IPS-20b (cell line): Measurements from ENCODE around the gene CALN1.

ENCODE experiments used
- H3K27ac ChIP-seq: one replicate; pipeline ENCODE4 v1.5.1; 2013; ENCODE audit warnings: low read length
- H3K27me3 ChIP-seq: 2 replicates; pipeline ENCODE4 v1.6.1; 2013; ENCODE audit warnings: mild to moderate bottlenecking, low read length, inconsistent platforms; ENCODE audit not compliant: insufficient read depth
- H3K36me3 ChIP-seq: 2 replicates; pipeline ENCODE4 v1.6.1; 2013; ENCODE audit warnings: low read depth, mild to moderate bottlenecking, inconsistent platforms, low read length, moderate library complexity; ENCODE audit not compliant: insufficient read depth
- H3K4me1 ChIP-seq: 2 replicates; pipeline ENCODE4 v1.6.1; 2013; ENCODE audit warnings: mild to moderate bottlenecking, control low read depth, inconsistent platforms, low read length, moderate library complexity; ENCODE audit not compliant: insufficient read depth
- H3K4me3 ChIP-seq: 2 replicates; pipeline ENCODE4 v1.5.1; 2013; ENCODE audit warnings: mild to moderate bottlenecking, low read length, inconsistent platforms
- H3K9ac ChIP-seq: 2 replicates; pipeline ENCODE4 v1.6.1; 2013; ENCODE audit warnings: low read depth, mild to moderate bottlenecking, inconsistent platforms, low read length, moderate library complexity
- H3K9me3 ChIP-seq: 2 replicates; pipeline ENCODE4 v1.6.1; 2013; ENCODE audit warnings: mild to moderate bottlenecking, low read depth, low read length, inconsistent platforms; ENCODE audit not compliant: insufficient read depth

CALN1 gene

GRCh38 chr7:72112992-72113391 is 299.1 kb downstream of the CALN1 start:
- H3K9ac ChIP-seq: no peak overlapping the region
- no peaks in the 10 kb centered on the region for H3K27me3 ChIP-seq
- no peak overlapping the region for H3K27ac ChIP-seq
- H3K36me3 ChIP-seq: no peaks in the 10 kb centered on the region
- H3K9me3 ChIP-seq: peaks cover 8% of the 10 kb centered on the region
- peaks cover 5% of the 10 kb centered on the region; the same call in 1 of the 2 replicates for H3K4me1 ChIP-seq
- no peak overlapping the region for H3K4me3 ChIP-seq

DNA sequence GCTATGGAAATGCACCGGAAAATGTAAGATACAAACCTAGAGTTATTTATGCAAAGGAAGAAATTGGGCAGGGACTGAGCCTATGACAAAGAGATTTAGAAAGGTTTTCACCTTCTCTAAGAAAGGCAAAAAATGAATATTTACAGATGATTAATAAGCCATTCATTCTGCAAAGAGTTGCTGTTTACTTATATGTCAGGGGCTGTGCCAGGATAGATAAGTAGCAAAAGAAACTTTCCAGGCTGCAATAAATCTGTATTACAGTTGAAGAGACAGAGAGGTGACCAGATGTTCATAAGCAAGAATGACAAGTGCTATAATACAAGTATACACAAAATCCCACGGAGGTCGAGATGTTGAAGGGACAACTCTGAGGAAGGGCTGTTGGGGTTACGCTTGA is 299.6 kb downstream of the CALN1 start:
- peaks cover 5% of the 10 kb centered on the region; the same call in 1 of the 2 replicates for H3K4me1 ChIP-seq
- H3K27me3 ChIP-seq: no peaks in the 10 kb centered on the region
- no peak overlapping the region for H3K27ac ChIP-seq
- no peaks in the 10 kb centered on the region for H3K36me3 ChIP-seq
- H3K4me3 ChIP-seq: no peak overlapping the region
- no peak overlapping the region for H3K9ac ChIP-seq
- H3K9me3 ChIP-seq: peaks cover 13% of the 10 kb centered on the region

- no peak overlapping the region for H3K27ac ChIP-seq
- H3K36me3 ChIP-seq: no peaks in the 10 kb centered on the region
- H3K27me3 ChIP-seq: no peaks in the 10 kb centered on the region
- peaks cover 5% of the 10 kb centered on the region; the same call in 1 of the 2 replicates for H3K4me1 ChIP-seq
- peaks cover 9% of the 10 kb centered on the region; the same call in 1 of the 2 replicates for H3K9me3 ChIP-seq
- H3K4me3 ChIP-seq: no peak overlapping the region
- H3K9ac ChIP-seq: no peak overlapping the region
Measured at GRCh38 chr7:72111086-72111485, 301.1 kb downstream of the CALN1 start.

DNA sequence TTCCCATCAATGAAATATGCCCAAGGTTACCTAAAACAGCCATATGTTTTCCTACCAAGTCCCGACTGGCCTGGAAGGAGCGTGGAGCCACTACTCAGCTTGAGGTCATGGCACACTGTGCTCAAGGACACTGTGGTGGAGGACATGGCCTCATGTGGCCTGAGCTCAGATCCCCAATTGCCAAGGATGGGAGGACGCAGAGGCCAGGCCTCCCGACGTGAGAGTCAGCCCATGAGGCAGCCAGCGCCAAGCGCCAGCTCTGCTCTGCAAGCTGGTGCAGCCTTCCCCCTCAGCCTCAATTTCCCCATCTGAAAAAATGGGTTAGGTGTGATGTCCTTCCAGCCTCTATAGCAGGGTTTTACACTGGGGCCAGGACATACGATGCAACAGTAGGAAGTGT is 302.6 kb downstream of the CALN1 start:
- peaks cover 9% of the 10 kb centered on the region; the same call in 1 of the 2 replicates for H3K9me3 ChIP-seq
- no peak overlapping the region for H3K9ac ChIP-seq
- H3K36me3 ChIP-seq: no peaks in the 10 kb centered on the region
- H3K27ac ChIP-seq: no peak overlapping the region
- H3K4me3 ChIP-seq: no peak overlapping the region
- no peaks in the 10 kb centered on the region for H3K27me3 ChIP-seq
- peaks cover 5% of the 10 kb centered on the region; the same call in 1 of the 2 replicates for H3K4me1 ChIP-seq

DNA sequence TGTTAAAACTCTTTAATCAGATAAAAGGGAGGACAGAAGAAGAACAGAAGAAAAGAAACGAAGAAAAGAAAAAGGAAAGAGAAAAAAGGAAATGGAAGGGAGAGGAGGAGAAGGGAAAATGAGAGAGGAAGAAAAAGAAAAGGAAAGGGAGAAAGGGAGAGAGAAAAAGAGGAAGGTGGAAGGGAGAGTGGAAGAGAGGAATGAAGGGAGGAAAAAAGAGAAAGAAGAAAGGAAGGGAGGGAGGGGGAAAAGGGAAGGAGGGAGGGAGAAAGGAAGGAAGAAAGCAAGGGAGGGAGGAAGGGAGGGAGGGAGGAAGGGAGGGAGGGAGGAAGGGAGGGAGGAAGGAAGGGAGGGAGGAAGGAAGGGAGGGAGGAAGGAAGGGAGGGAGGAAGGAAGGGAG is 305.7 kb downstream of the CALN1 start:
- no peak overlapping the region for H3K9ac ChIP-seq
- no peak overlapping the region for H3K4me3 ChIP-seq
- peaks cover 9% of the 10 kb centered on the region; the same call in 1 of the 2 replicates for H3K9me3 ChIP-seq
- no peaks in the 10 kb centered on the region for H3K27me3 ChIP-seq
- no peak overlapping the region for H3K27ac ChIP-seq
- H3K36me3 ChIP-seq: no peaks in the 10 kb centered on the region
- no peaks in the 10 kb centered on the region for H3K4me1 ChIP-seq

GRCh38 chr7:72101444-72101843 is 310.7 kb downstream of the CALN1 start:
- Histone ChIP-seq H3K4me1 (no peaks in the 10 kb centered on the region), H3K27me3 (no peaks in the 10 kb centered on the region), H3K36me3 (no peaks in the 10 kb centered on the region)

GRCh38 chr7:72099784-72100183 is 312.4 kb downstream of the CALN1 start:
- no peak overlapping the region for H3K27ac ChIP-seq
- no peaks in the 10 kb centered on the region for H3K36me3 ChIP-seq
- H3K4me1 ChIP-seq: no peaks in the 10 kb centered on the region
- no peaks in the 10 kb centered on the region for H3K27me3 ChIP-seq
- no peak overlapping the region for H3K9ac ChIP-seq
- no peak overlapping the region for H3K4me3 ChIP-seq
- no peaks in the 10 kb centered on the region for H3K9me3 ChIP-seq

More at GRCh38 chr7:72101444-72101843, 310.7 kb downstream of the CALN1 start:
- Histone ChIP-seq H3K9ac (no peak overlapping the region), H3K27ac (no peak overlapping the region), H3K4me3 (no peak overlapping the region), H3K9me3 (no peaks in the 10 kb centered on the region)

DNA sequence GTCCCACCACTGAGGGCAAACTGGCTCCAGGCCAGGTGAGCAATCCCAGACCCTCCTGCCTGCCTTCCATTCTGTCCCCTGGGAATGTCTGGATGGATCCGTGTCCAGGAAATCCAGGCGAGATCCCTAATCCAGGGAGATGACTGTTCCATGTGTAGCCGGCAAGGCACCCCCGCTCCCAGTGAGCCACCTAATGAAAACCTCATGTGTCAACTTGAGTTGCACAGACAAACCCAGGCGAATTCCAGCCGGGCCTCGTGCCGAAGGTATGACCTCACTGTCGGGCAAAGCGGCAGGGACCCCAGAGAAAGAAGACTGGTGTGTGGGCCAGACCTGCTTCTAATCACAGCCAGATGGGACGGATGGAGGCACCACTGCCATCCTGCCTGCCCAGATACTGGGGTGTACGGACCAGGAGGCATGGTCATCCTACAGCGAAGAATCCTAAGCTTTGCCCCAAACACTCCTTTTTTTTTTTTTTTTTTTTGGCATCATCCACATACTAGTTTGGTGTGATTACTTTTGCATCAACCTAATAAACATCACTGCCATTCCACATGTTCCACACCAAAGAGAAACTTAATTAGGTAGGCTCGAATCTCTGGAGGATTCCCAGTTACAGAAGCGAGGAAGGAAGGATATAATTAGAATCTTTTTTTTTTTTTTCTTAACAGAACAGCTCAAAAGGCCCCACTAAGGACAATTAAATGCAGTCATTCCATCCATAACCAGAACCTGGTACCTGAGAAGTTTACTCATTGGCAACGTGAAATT is 313.1 kb downstream of the CALN1 start:
- H3K9ac ChIP-seq: no peak overlapping the region

DNA sequence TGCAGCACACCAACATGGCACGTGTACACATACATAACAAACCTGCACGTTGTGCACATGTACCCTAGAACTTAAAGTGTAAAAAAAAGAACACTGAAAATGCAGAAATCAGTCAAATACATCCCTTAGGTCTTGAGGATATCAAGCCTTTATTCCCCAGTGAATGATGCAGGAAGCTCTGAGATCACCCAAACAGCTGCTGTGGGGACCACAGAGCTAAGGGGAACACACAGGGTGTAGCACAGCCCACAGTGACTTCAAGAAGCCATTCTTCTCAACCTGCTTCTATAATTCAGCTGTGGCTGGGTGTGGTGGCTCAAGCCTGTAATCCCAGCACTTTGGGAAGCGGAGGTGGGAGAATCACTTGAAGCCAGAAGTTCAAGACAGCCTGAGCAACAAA is 314.9 kb downstream of the CALN1 start:
- no peaks in the 10 kb centered on the region for H3K36me3 ChIP-seq
- no peaks in the 10 kb centered on the region for H3K9me3 ChIP-seq
- H3K27me3 ChIP-seq: no peaks in the 10 kb centered on the region
- no peak overlapping the region for H3K9ac ChIP-seq
- no peaks in the 10 kb centered on the region for H3K4me1 ChIP-seq
- no peak overlapping the region for H3K4me3 ChIP-seq
- H3K27ac ChIP-seq: no peak overlapping the region

More for the DNA sequence above, 313.1 kb downstream of the CALN1 start:
- no peaks in the 10 kb centered on the region for H3K36me3 ChIP-seq
- no peaks in the 10 kb centered on the region for H3K4me1 ChIP-seq
- no peak overlapping the region for H3K27ac ChIP-seq
- no peak overlapping the region for H3K4me3 ChIP-seq
- H3K27me3 ChIP-seq: no peaks in the 10 kb centered on the region
- H3K9me3 ChIP-seq: no peaks in the 10 kb centered on the region

DNA sequence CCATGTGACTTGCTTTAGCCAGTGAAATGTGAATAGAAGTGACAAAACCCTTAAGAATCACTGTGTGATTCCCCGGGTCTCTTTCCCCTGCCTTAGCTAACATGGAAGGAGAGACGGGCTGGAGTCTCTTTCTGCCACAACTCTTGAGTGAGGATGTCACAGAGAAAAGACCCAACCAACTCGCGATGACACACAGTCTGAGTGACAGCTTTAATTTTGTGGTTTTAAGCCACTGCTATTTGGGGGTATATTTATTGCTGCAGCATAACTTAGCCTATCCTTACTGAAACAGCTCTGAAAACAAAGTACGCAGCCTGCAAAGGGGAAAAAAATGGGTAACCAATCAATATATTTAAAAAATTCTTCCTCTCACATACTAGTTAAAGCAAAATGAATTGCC is 319.4 kb downstream of the CALN1 start:
- Histone ChIP-seq H3K9me3 (no peaks in the 10 kb centered on the region), H3K27ac (no peak overlapping the region), H3K36me3 (no peaks in the 10 kb centered on the region), H3K4me3 (no peak overlapping the region), H3K9ac (no peak overlapping the region), H3K27me3 (no peaks in the 10 kb centered on the region), H3K4me1 (no peaks in the 10 kb centered on the region)

GRCh38 chr7:72087926-72088325 is 324.2 kb downstream of the CALN1 start:
- no peak overlapping the region for H3K9ac ChIP-seq
- H3K4me1 ChIP-seq: no peaks in the 10 kb centered on the region
- H3K27me3 ChIP-seq: no peaks in the 10 kb centered on the region
- no peaks in the 10 kb centered on the region for H3K9me3 ChIP-seq
- H3K36me3 ChIP-seq: no peaks in the 10 kb centered on the region
- no peak overlapping the region for H3K27ac ChIP-seq
- no peak overlapping the region for H3K4me3 ChIP-seq

GRCh38 chr7:72080865-72081510 is 331.1 kb downstream of the CALN1 start:
- no peak overlapping the region for H3K4me3 ChIP-seq
- H3K27ac ChIP-seq: no peak overlapping the region
- no peaks in the 10 kb centered on the region for H3K36me3 ChIP-seq
- H3K27me3 ChIP-seq: no peaks in the 10 kb centered on the region
- H3K9ac ChIP-seq: no peak overlapping the region
- no peaks in the 10 kb centered on the region for H3K9me3 ChIP-seq
- H3K4me1 ChIP-seq: no peaks in the 10 kb centered on the region
